Fibroblast of mammary gland (primary cell): ENCODE measurements around the gene THBS1.

Experiments used
- DNase-seq: peaks from one replicate; pipeline ENCODE4 v3.0.0-alpha.2; 2010; ENCODE audit warnings: low read depth
- H3K4me3 ChIP-seq: 2 replicates; pipeline ENCODE4 v1.5.1; 2011; ENCODE audit warnings: low read depth, mild to moderate bottlenecking, low read length, moderate library complexity; ENCODE audit not compliant: control insufficient read depth
- TF ChIP-seq, protein P1 (sequence below): conservative IDR thresholded peaks from 2 replicates; pipeline ENCODE4 v1.5.1; 2011; ENCODE audit warnings: low read depth, low read length, inconsistent platforms; ENCODE audit not compliant: control insufficient read depth, insufficient read depth

Gene THBS1

DNA sequence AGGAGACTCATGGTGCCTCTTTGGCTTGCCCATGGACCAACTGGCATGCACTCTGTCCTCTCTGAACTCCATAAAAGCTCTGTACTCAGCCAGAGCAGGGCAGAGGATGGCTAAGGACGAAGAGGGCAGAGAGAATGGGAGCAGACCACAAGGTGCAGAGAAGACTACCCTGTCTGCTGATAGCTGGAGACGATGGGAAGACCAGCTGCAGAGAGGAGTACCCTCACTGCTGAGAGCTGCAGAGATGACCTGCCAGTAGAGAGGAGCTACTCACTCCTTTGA lies 65.0 kb downstream of the THBS1 start:
- DNase-seq, result no peak
- TF ChIP-seq, protein P1, sequence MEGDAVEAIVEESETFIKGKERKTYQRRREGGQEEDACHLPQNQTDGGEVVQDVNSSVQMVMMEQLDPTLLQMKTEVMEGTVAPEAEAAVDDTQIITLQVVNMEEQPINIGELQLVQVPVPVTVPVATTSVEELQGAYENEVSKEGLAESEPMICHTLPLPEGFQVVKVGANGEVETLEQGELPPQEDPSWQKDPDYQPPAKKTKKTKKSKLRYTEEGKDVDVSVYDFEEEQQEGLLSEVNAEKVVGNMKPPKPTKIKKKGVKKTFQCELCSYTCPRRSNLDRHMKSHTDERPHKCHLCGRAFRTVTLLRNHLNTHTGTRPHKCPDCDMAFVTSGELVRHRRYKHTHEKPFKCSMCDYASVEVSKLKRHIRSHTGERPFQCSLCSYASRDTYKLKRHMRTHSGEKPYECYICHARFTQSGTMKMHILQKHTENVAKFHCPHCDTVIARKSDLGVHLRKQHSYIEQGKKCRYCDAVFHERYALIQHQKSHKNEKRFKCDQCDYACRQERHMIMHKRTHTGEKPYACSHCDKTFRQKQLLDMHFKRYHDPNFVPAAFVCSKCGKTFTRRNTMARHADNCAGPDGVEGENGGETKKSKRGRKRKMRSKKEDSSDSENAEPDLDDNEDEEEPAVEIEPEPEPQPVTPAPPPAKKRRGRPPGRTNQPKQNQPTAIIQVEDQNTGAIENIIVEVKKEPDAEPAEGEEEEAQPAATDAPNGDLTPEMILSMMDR, result no peak
- H3K4me3 ChIP-seq, result no peak overlapping the region

DNA sequence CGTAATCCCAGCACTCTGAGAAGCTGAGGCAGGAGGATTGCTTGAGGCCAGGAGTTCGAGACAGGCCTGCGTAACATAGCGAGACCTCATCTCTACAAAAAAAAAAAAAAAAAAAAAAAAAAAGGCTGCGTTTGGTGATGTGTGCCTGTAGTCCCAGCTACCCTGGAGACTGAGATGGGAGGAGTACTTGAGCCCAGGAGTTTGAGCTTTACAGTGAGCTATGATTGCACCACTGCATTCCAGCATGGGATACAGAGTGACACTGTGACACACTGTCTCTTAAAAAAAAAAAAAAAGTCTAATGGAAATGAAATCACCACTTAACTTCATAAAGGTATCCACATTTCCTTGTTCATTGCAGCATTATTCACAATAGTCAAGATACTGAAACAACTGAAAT lies 65.5 kb downstream of the THBS1 start:
- no peak overlapping the region for H3K4me3 ChIP-seq
- TF ChIP-seq, protein P1, result no peak
- no peak for DNase-seq
